ENCODE measurements around the gene ADRA2C. TPM values are rescaled to one million over a fixed set of nuclear protein-coding genes. Genes with fewer than 3 reads are reported as not detected.
A peak's percentile ranks its signal among the peaks of the same experiment; 100 is the strongest.

ADRA2C gene
- polyA plus RNA-seq, 1 of the 3 experiments (the other 2 are of a cell fraction), result 0.15 TPM

GRCh38 chr4:3736806-3737205 lies 29.4 kb upstream of the ADRA2C start:
- POLR2A ChIA-PET, result no interaction called here

More at GRCh38 chr4:3736806-3737205, 29.4 kb upstream of the ADRA2C start:
- Histone ChIP-seq H3K4me3 (ENCODE audit: low read depth in 2 of 2, low read length in 1 of 2) (no peak overlapping the region), H3K4me2 (no peak overlapping the region), H3K27me3 (ENCODE audit: insufficient read depth) (no peaks in the 10 kb centered on the region), H3K36me3 (replicated peaks in 1 of 2; ENCODE audit: control insufficient read depth in 1 of 2, insufficient read depth in 2 of 2, low read length in 1 of 2) (no peaks in the 10 kb centered on the region), H3K27ac (ENCODE audit: low read depth in 2 of 2, low read length in 1 of 2) (peak overlapping the region in 1 of 2 experiments; percentile 56; a peak in 2 of 4 replicates), H2AFZ (ENCODE audit: low read depth) (no peak overlapping the region), H3F3A (replicated peaks; ENCODE audit: insufficient read depth) (no peaks in the 10 kb centered on the region), H3K4me1 (ENCODE audit: control insufficient read depth in 1 of 2, insufficient read depth in 2 of 2, low read depth in 1 of 2, low read length in 1 of 2) (peaks cover 0 to 26% of the 10 kb centered on the region in 2 experiments; a peak in 1 of 4 replicates), H3K79me2 (ENCODE audit: insufficient read depth) (no peaks in the 10 kb centered on the region), H4K20me1 (ENCODE audit: insufficient read depth) (no peaks in the 10 kb centered on the region), H3K9ac (no peak overlapping the region), H3K9me3 (no peaks in the 10 kb centered on the region), H3K9me2 (no peaks in the 10 kb centered on the region)
- peak; percentile 61 for DNase-seq
- no peak for TF ChIP-seq CTCF (IDR thresholded peaks at IDR 0.05)
- no peak for TF ChIP-seq RAD21 (IDR thresholded peaks at IDR 0.05; ENCODE audit: low read length)
- TF ChIP-seq REST (IDR thresholded peaks at IDR 0.05; ENCODE audit: low read depth, low read length), result no peak
- TF ChIP-seq GABPA (IDR thresholded peaks at IDR 0.05; ENCODE audit: low read depth), result no peak
- TF ChIP-seq, protein P1, sequence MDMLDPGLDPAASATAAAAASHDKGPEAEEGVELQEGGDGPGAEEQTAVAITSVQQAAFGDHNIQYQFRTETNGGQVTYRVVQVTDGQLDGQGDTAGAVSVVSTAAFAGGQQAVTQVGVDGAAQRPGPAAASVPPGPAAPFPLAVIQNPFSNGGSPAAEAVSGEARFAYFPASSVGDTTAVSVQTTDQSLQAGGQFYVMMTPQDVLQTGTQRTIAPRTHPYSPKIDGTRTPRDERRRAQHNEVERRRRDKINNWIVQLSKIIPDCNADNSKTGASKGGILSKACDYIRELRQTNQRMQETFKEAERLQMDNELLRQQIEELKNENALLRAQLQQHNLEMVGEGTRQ (IDR thresholded peaks at IDR 0.05; ENCODE audit: borderline replicate concordance, low read depth, low read length), result no peak
- TF ChIP-seq MXI1 (IDR thresholded peaks at IDR 0.05; ENCODE audit: low read depth, low read length), result no peak
- no peak for TF ChIP-seq FOSL2 (IDR thresholded peaks at IDR 0.05; ENCODE audit: borderline replicate concordance, low read depth)
- no peak for TF ChIP-seq MEF2A (IDR thresholded peaks at IDR 0.05; ENCODE audit: borderline replicate concordance, low read depth)
- no peak for TF ChIP-seq USF1 (IDR thresholded peaks at IDR 0.05; ENCODE audit: borderline replicate concordance, low read depth)
- TF ChIP-seq, protein P2, sequence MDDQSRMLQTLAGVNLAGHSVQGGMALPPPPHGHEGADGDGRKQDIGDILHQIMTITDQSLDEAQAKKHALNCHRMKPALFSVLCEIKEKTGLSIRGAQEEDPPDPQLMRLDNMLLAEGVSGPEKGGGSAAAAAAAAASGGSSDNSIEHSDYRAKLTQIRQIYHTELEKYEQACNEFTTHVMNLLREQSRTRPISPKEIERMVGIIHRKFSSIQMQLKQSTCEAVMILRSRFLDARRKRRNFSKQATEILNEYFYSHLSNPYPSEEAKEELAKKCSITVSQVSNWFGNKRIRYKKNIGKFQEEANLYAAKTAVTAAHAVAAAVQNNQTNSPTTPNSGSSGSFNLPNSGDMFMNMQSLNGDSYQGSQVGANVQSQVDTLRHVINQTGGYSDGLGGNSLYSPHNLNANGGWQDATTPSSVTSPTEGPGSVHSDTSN (IDR thresholded peaks at IDR 0.05), result no peak
- TF ChIP-seq FOXM1 (IDR thresholded peaks at IDR 0.05; ENCODE audit: low read depth), result no peak
- no peak for TF ChIP-seq YY1 (IDR thresholded peaks at IDR 0.05; ENCODE audit: low read depth)
- TF ChIP-seq POLR2AphosphoS5 (IDR thresholded peaks at IDR 0.05; ENCODE audit: low read depth, low read length), result no peak
- TF ChIP-seq RFX5 (IDR thresholded peaks at IDR 0.05; ENCODE audit: low read length), result no peak
- TF ChIP-seq TAF1 (IDR thresholded peaks at IDR 0.05; ENCODE audit: borderline replicate concordance, low read depth, low read length), result no peak
- TF ChIP-seq GATA2 (CRISPR knock-in tag; IDR thresholded peaks at IDR 0.05), result no peak
- TF ChIP-seq IRF3 (IDR thresholded peaks at IDR 0.05; ENCODE audit: low read depth, low read length), result no peak
- CTCF ChIA-PET, result interaction anchor here (1.0 kb wide), 1 partner anchor 8 kb away, joined by 3 read pairs; no protein-coding TSS in a partner anchor
- 23% methylated on average over 6 of the region's 6 CpGs for WGBS (ENCODE audit: low lambda C conversion rate)
